Nephron progenitor cell (in vitro differentiated cells): ENCODE results near the gene NEUROD6.

Source experiments
- DNase-seq: peaks from one replicate; pipeline ENCODE4 v3.0.0; 2021
- H3K27ac Mint-ChIP-seq: 2 replicates; pipeline ENCODE4 v1.8.0; 2021; ENCODE audit warnings: mild to moderate bottlenecking, moderate library complexity, mixed read lengths
- H3K27me3 Mint-ChIP-seq: 2 replicates; pipeline ENCODE4 v1.8.0; 2021; ENCODE audit warnings: mild to moderate bottlenecking, low read depth, mixed read lengths; ENCODE audit not compliant: poor library complexity
- H3K36me3 Mint-ChIP-seq: 2 replicates; pipeline ENCODE4 v1.8.0; 2021; ENCODE audit warnings: low read depth, mixed read lengths
- H3K4me1 Mint-ChIP-seq: 2 replicates; pipeline ENCODE4 v1.8.0; 2021; ENCODE audit warnings: mixed read lengths
- H3K4me3 Mint-ChIP-seq: 2 replicates; pipeline ENCODE4 v1.8.0; 2021; ENCODE audit warnings: mild to moderate bottlenecking, moderate library complexity, mixed read lengths
- H3K9me3 Mint-ChIP-seq: 2 replicates; pipeline ENCODE4 v1.8.0; 2021; ENCODE audit warnings: mild to moderate bottlenecking, moderate library complexity, mixed read lengths
- TF ChIP-seq, protein P1 (sequence below): fragments of 200-600 bp; sonication (generic); IDR thresholded peaks from 2 replicates; pipeline ENCODE4 v1.5.0; 2021; ENCODE audit warnings: antibody characterized with exemption

Gene NEUROD6

DNA sequence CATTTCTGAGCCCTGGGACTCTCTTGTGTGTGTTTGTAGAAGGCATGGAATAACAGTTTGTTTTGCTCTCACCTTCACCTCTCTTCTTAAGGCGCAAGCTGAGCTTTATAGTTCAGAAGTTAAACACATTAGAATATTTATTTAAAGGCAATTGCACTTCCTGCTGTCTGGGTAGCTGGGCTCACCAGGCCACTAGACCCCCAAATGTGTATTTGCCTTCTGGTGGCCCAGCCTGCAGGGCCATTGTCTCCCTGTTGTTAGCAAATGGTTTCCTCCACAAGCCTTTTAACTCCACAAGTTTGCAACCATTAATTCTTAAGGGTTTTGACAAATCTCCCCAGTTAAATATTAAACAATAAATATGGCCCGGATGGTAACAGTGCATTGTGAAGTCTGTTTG is 31.1 kb upstream of the NEUROD6 start:
- peaks cover 2% of the 10 kb centered on the region for H3K27me3 Mint-ChIP-seq
- no peaks in the 10 kb centered on the region for H3K36me3 Mint-ChIP-seq
- no peak overlapping the region for H3K27ac Mint-ChIP-seq
- TF ChIP-seq, protein P1, sequence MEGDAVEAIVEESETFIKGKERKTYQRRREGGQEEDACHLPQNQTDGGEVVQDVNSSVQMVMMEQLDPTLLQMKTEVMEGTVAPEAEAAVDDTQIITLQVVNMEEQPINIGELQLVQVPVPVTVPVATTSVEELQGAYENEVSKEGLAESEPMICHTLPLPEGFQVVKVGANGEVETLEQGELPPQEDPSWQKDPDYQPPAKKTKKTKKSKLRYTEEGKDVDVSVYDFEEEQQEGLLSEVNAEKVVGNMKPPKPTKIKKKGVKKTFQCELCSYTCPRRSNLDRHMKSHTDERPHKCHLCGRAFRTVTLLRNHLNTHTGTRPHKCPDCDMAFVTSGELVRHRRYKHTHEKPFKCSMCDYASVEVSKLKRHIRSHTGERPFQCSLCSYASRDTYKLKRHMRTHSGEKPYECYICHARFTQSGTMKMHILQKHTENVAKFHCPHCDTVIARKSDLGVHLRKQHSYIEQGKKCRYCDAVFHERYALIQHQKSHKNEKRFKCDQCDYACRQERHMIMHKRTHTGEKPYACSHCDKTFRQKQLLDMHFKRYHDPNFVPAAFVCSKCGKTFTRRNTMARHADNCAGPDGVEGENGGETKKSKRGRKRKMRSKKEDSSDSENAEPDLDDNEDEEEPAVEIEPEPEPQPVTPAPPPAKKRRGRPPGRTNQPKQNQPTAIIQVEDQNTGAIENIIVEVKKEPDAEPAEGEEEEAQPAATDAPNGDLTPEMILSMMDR = no peak
- H3K4me3 Mint-ChIP-seq = no peak overlapping the region
- H3K4me1 Mint-ChIP-seq = peaks cover 29% of the 10 kb centered on the region
- no peaks in the 10 kb centered on the region for H3K9me3 Mint-ChIP-seq
- DNase-seq = no peak

DNA sequence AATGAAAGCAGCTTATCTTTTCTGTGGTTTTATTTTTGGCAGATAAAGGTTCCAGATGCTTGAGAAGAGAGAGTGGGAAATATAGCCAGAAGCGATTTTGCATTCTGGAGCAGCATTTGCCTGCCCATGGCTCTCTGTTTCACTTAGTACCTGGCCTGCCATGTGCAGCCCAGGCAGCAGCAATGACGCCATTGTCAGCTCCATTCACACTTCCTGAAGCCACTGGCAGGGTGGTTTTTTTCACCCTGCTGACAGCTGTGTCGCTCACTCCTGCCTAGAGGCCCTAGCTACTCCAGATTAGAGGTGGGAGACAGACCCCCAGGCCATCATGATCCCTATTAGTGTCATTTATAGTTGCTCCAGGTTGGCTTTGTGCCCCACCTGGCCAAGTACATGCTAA is 30.1 kb upstream of the NEUROD6 start:
- Mint-ChIP-seq H3K4me3 (no peak overlapping the region), H3K9me3 (no peaks in the 10 kb centered on the region), H3K4me1 (peaks cover 29% of the 10 kb centered on the region), H3K36me3 (no peaks in the 10 kb centered on the region), H3K27ac (no peak overlapping the region), H3K27me3 (peaks cover 2% of the 10 kb centered on the region)
- no peak for DNase-seq
- TF ChIP-seq, protein P1 = no peak

DNA sequence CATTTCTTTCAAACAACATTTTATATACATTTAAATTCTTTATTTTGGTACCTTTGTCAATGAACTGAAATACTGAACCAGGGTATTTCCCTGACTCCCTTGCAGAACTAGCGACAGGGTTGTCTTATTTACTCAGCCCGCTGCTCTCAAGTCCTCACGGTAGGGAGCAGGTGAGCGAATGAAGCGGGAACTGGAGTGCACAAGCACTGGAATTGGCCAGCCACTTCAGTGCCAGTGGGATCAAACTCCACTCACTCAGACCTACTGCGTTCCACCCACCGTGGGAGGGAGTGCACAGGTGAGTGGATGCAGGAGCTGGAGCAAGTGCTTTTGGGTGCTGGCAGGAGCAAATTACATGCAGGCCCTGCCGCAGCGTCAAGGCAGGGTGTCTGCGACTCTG is 28.1 kb upstream of the NEUROD6 start:
- Mint-ChIP-seq H3K4me1 (peaks cover 23% of the 10 kb centered on the region), H3K27me3 (peaks cover 4% of the 10 kb centered on the region), H3K27ac (no peak overlapping the region), H3K36me3 (no peaks in the 10 kb centered on the region), H3K4me3 (no peak overlapping the region), H3K9me3 (no peaks in the 10 kb centered on the region)
- DNase-seq = no peak
- TF ChIP-seq, protein P1 = no peak

DNA sequence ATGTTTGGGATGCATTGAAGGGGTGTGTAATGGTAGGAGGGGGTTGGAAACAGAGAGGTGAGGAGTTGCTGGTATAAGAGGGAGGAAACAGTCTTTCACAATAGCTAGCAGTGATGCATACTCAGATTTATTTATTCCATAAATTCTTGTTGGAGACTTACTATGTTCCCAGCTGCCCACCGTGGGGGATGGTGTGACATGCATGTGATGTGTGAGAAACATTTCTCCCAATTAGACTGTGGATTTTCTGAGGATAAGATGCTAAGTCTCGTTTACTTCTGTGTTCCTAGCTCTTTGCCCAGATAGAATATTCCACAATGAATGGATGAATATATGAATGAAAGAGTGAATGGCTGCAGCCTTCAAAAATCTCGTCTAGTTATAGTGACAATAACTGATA is 23.0 kb upstream of the NEUROD6 start:
- H3K9me3 Mint-ChIP-seq = no peaks in the 10 kb centered on the region
- peaks cover 16% of the 10 kb centered on the region for H3K4me1 Mint-ChIP-seq
- peaks cover 4% of the 10 kb centered on the region for H3K27me3 Mint-ChIP-seq
- H3K36me3 Mint-ChIP-seq = no peaks in the 10 kb centered on the region
- H3K4me3 Mint-ChIP-seq = no peak overlapping the region
- H3K27ac Mint-ChIP-seq = no peak overlapping the region
- TF ChIP-seq, protein P1 = no peak
- no peak for DNase-seq

DNA sequence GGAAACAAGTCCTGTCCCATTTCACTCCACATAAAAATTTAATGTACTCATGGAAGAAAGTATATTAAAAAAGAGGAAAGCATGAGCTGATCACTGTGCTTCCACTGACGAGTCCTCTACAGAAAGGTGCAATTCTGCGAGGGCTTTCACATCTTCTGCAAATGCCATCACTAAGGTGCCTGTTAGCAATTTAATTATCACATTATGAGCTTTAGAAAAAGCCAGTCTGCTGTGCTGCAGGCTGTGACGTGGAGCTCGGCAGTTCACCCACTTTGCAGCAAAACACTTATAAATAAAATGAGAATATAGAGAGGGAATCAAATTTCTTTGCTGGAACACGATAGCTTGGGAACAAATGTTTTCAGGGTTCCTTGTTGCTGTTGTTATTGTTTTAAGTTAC is 22.5 kb upstream of the NEUROD6 start:
- no peak for DNase-seq
- TF ChIP-seq, protein P1 = no peak
- no peak overlapping the region for H3K27ac Mint-ChIP-seq
- H3K4me3 Mint-ChIP-seq = no peak overlapping the region
- H3K4me1 Mint-ChIP-seq = peaks cover 16% of the 10 kb centered on the region
- H3K36me3 Mint-ChIP-seq = no peaks in the 10 kb centered on the region
- H3K27me3 Mint-ChIP-seq = peaks cover 4% of the 10 kb centered on the region
- no peaks in the 10 kb centered on the region for H3K9me3 Mint-ChIP-seq

DNA sequence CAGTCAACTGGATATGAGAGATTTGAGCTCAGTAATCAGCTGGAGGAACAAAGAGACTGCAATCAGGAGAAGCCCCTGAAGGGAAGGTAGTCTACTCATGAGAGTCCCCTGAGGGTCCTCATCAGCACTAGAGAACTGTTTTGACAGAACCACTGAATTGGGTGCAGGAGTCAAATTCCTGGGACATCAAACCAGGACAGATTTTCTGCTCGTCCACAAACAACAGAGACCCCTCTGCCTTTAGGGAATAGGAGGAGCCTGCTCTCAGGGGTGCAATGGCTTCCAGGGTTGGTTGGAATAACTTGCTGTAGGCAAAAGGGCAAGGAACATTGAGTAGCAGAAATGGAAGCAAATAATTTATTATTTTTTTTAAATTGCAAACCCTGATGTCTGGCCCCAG is 21.9 kb upstream of the NEUROD6 start:
- TF ChIP-seq, protein P1 = no peak
- DNase-seq = no peak
- Mint-ChIP-seq H3K27ac (no peak overlapping the region), H3K36me3 (no peaks in the 10 kb centered on the region), H3K9me3 (no peaks in the 10 kb centered on the region), H3K4me1 (peaks cover 16% of the 10 kb centered on the region), H3K27me3 (peaks cover 4% of the 10 kb centered on the region), H3K4me3 (no peak overlapping the region)
